Measurements from ENCODE around the gene PCSK2. TPM values are rescaled to one million over a fixed set of nuclear protein-coding genes. Genes with fewer than 3 reads are reported as not detected.

PCSK2 gene
- polyA plus RNA-seq, 1 donor from 2014 or later = 27.9 TPM

DNA sequence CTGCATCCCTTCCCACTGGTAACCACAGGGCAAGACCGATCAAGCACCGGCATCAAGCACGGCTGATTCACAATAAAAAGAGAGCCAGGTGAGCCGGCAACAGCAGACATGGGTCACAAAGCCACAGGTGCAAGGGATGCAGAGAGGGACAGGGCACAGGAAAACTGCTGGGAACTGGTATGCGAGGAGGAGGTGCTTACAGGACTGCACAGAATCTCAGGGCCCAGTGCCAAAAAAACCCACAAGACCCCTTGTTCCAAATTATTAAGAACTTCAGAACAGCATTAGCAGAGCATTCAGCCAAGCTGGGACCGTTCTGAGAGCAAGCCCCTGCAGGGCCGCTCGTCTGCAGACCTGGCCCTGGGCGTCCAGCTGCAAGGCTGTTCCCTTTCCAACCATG is 269.0 kb downstream of the PCSK2 start:
- no peaks in the 10 kb centered on the region for H4K20me1 ChIP-seq (ENCODE audit: insufficient read depth)
- H3K4me2 ChIP-seq (ENCODE audit: low read length) = no peak overlapping the region

DNA sequence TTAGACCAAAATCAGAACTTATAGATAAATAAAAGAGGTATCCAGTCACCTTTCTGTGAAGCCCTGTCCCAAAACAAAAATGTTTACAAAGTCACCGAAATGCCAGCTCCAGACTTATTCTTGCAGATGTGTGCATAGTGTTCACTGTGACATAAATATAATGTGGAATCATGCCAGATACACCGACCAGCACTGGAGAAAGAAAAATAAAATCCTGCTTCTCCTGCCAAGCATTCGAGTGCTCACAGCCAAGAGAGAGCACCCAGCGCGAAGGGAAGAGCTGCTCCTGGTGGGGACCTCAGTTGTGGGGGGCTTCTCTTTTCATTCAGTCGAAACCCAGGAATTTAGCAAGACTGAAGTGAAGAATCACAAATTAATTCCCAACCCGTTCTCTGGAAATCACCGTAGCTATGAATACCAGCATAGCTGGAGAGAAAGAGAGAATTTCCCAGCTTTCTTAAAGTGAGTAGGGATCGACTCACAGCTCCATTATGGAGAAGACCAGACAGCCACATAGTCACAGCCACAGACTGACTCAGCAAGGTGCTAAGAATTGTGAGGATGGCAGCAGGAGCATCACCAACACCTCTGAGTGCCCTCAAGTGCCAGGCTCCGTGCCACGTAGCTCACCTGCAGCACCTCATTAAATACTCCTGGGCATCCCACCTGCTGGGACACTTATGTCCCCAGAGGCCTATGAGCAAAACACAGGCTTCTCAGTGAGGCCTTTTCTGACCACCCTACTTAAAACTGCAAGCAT is 271.2 kb downstream of the PCSK2 start:
- Histone ChIP-seq H3K36me3 (ENCODE audit: insufficient read depth, low read length) (no peaks in the 10 kb centered on the region), H3K79me2 (replicated peaks; ENCODE audit: insufficient read depth, low read length) (no peaks in the 10 kb centered on the region), H3K9ac (ENCODE audit: low read length) (no peak overlapping the region), H3K27me3 (ENCODE audit: insufficient read depth, low read depth, low read length) (no peaks in the 10 kb centered on the region), H3K4me3 (ENCODE audit: low read length) (no peak overlapping the region), H3F3A (ENCODE audit: insufficient read depth, low read length, poor library complexity, severe bottlenecking) (no peaks in the 10 kb centered on the region), H3K9me3 (ENCODE audit: low read length) (no peaks in the 10 kb centered on the region), H3K4me2 (ENCODE audit: low read length) (no peak overlapping the region), H3K9me2 (ENCODE audit: insufficient read depth, low read length) (no peaks in the 10 kb centered on the region), H4K20me1 (ENCODE audit: insufficient read depth) (no peaks in the 10 kb centered on the region), H3K27ac (ENCODE audit: low read length) (no peak overlapping the region), H2AFZ (ENCODE audit: low read depth, low read length) (no peak overlapping the region)
- no peak for TF ChIP-seq POLR2AphosphoS5 (IDR thresholded peaks at IDR 0.05)
- TF ChIP-seq, protein P1, sequence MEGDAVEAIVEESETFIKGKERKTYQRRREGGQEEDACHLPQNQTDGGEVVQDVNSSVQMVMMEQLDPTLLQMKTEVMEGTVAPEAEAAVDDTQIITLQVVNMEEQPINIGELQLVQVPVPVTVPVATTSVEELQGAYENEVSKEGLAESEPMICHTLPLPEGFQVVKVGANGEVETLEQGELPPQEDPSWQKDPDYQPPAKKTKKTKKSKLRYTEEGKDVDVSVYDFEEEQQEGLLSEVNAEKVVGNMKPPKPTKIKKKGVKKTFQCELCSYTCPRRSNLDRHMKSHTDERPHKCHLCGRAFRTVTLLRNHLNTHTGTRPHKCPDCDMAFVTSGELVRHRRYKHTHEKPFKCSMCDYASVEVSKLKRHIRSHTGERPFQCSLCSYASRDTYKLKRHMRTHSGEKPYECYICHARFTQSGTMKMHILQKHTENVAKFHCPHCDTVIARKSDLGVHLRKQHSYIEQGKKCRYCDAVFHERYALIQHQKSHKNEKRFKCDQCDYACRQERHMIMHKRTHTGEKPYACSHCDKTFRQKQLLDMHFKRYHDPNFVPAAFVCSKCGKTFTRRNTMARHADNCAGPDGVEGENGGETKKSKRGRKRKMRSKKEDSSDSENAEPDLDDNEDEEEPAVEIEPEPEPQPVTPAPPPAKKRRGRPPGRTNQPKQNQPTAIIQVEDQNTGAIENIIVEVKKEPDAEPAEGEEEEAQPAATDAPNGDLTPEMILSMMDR (IDR thresholded peaks at IDR 0.05; ENCODE audit: poor library complexity, severe bottlenecking) = no peak
- TF ChIP-seq TAF1 (IDR thresholded peaks at IDR 0.05; ENCODE audit: low read depth) = no peak
- TF ChIP-seq MXI1 (conservative IDR thresholded peaks at IDR 0.05; ENCODE audit: poor library complexity, severe bottlenecking) = no peak

More for the DNA sequence above, 269.0 kb downstream of the PCSK2 start:
- Histone ChIP-seq H2AFZ (ENCODE audit: low read depth, low read length) (no peak overlapping the region), H3K27ac (ENCODE audit: low read length) (no peak overlapping the region), H3K27me3 (ENCODE audit: insufficient read depth, low read depth, low read length) (no peaks in the 10 kb centered on the region), H3K9me3 (ENCODE audit: low read length) (no peaks in the 10 kb centered on the region), H3K79me2 (replicated peaks; ENCODE audit: insufficient read depth, low read length) (no peaks in the 10 kb centered on the region), H3K9me2 (ENCODE audit: insufficient read depth, low read length) (no peaks in the 10 kb centered on the region), H3K9ac (ENCODE audit: low read length) (no peak overlapping the region), H3K36me3 (ENCODE audit: insufficient read depth, low read length) (no peaks in the 10 kb centered on the region), H3F3A (ENCODE audit: insufficient read depth, low read length, poor library complexity, severe bottlenecking) (no peaks in the 10 kb centered on the region), H3K4me3 (ENCODE audit: low read length) (no peak overlapping the region)
- TF ChIP-seq SMC3 (conservative IDR thresholded peaks at IDR 0.05; ENCODE audit: poor library complexity) = no peak
- no peak for TF ChIP-seq MXI1 (conservative IDR thresholded peaks at IDR 0.05; ENCODE audit: poor library complexity, severe bottlenecking)
- TF ChIP-seq, protein P1 (IDR thresholded peaks at IDR 0.05; ENCODE audit: poor library complexity, severe bottlenecking) = no peak
- TF ChIP-seq EP300 (conservative IDR thresholded peaks at IDR 0.05; ENCODE audit: poor library complexity, severe bottlenecking) = no peak
- no peak for TF ChIP-seq RAD21 (conservative IDR thresholded peaks at IDR 0.05)
- no peak for TF ChIP-seq EZH2 (IDR thresholded peaks at IDR 0.05; ENCODE audit: borderline replicate concordance, insufficient read depth, low read length, poor library complexity, severe bottlenecking)
- TF ChIP-seq, protein P2, sequence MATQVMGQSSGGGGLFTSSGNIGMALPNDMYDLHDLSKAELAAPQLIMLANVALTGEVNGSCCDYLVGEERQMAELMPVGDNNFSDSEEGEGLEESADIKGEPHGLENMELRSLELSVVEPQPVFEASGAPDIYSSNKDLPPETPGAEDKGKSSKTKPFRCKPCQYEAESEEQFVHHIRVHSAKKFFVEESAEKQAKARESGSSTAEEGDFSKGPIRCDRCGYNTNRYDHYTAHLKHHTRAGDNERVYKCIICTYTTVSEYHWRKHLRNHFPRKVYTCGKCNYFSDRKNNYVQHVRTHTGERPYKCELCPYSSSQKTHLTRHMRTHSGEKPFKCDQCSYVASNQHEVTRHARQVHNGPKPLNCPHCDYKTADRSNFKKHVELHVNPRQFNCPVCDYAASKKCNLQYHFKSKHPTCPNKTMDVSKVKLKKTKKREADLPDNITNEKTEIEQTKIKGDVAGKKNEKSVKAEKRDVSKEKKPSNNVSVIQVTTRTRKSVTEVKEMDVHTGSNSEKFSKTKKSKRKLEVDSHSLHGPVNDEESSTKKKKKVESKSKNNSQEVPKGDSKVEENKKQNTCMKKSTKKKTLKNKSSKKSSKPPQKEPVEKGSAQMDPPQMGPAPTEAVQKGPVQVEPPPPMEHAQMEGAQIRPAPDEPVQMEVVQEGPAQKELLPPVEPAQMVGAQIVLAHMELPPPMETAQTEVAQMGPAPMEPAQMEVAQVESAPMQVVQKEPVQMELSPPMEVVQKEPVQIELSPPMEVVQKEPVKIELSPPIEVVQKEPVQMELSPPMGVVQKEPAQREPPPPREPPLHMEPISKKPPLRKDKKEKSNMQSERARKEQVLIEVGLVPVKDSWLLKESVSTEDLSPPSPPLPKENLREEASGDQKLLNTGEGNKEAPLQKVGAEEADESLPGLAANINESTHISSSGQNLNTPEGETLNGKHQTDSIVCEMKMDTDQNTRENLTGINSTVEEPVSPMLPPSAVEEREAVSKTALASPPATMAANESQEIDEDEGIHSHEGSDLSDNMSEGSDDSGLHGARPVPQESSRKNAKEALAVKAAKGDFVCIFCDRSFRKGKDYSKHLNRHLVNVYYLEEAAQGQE (IDR thresholded peaks at IDR 0.05; ENCODE audit: borderline replicate concordance) = no peak
- TF ChIP-seq POLR2AphosphoS5 (IDR thresholded peaks at IDR 0.05) = no peak
- TF ChIP-seq TAF1 (IDR thresholded peaks at IDR 0.05; ENCODE audit: low read depth) = no peak
